Activated CD4-positive, alpha-beta T cell treated with anti-CD3 and anti-CD28 coated beads, Interleukin-2, amount 10 ng/mL, durations not matched to agents 7 days and 5 days (primary cell): Measurements from ENCODE around the gene GHR. TPM values are rescaled to one million over a fixed set of nuclear protein-coding genes. Genes with fewer than 3 reads are reported as not detected.

Source experiments
- CTCF ChIA-PET: fragments of 350-600 bp; sonication (Branson Sonifier 250); formaldehyde crosslinking; loops from one replicate; lab custom pipeline; 2021; ENCODE audit warnings: antibody characterized with exemption; lab: Charles Lee
- POLR2A ChIA-PET: fragments of 350-600 bp; sonication (Branson Sonifier 250); formaldehyde crosslinking; loops from one replicate; lab custom pipeline; 2021; ENCODE audit warnings: antibody characterized with exemption; lab: Charles Lee
- DNase-seq: peaks from one replicate; pipeline ENCODE4 v3.0.0-alpha.2; 2020
- H3K27ac Mint-ChIP-seq: one replicate; pipeline ENCODE4 v1.8.0; 2021; ENCODE audit warnings: mild to moderate bottlenecking, moderate library complexity, mixed read lengths
- H3K27me3 Mint-ChIP-seq: one replicate; pipeline ENCODE4 v1.8.0; 2021; ENCODE audit warnings: mixed read lengths
- H3K36me3 Mint-ChIP-seq: one replicate; pipeline ENCODE4 v1.8.0; 2021; ENCODE audit warnings: low read depth, mixed read lengths
- H3K4me1 Mint-ChIP-seq: one replicate; pipeline ENCODE4 v1.8.0; 2021; ENCODE audit warnings: mixed read lengths
- H3K4me3 Mint-ChIP-seq: one replicate; pipeline ENCODE4 v1.8.0; 2021; ENCODE audit warnings: mild to moderate bottlenecking, moderate library complexity, mixed read lengths
- H3K9me3 Mint-ChIP-seq: one replicate; pipeline ENCODE4 v1.8.0; 2021; ENCODE audit warnings: mixed read lengths
- total RNA-seq, 2 experiments: library from RNA; stranded (reverse); gene quantifications; one replicate each; pipeline ENCODE4 v1.2.3, GENCODE V29; 2021

Gene GHR
- total RNA-seq, 2 experiments from 2014 or later = not detected

GRCh38 chr5:42587096-42587723 lies 164.0 kb downstream of the GHR start:
- H3K4me1 Mint-ChIP-seq = no peaks in the 10 kb centered on the region
- no peaks in the 10 kb centered on the region for H3K9me3 Mint-ChIP-seq
- H3K27ac Mint-ChIP-seq = no peak overlapping the region
- no peaks in the 10 kb centered on the region for H3K36me3 Mint-ChIP-seq
- POLR2A ChIA-PET = no interaction called here
- H3K27me3 Mint-ChIP-seq = peaks cover 32% of the 10 kb centered on the region
- DNase-seq = no peak
- H3K4me3 Mint-ChIP-seq = no peak overlapping the region
- CTCF ChIA-PET = interaction anchor here (0.8 kb wide), 1 partner anchor 9 kb away, joined by 3 read pairs; no protein-coding TSS in a partner anchor

GRCh38 chr5:42590566-42590965 lies 167.3 kb downstream of the GHR start:
- no peaks in the 10 kb centered on the region for H3K4me1 Mint-ChIP-seq
- no peaks in the 10 kb centered on the region for H3K36me3 Mint-ChIP-seq
- H3K9me3 Mint-ChIP-seq = no peaks in the 10 kb centered on the region
- POLR2A ChIA-PET = no interaction called here
- CTCF ChIA-PET = interaction anchor here (1.1 kb wide), 1 partner anchor 11 kb away, joined by 3 read pairs; no protein-coding TSS in a partner anchor
- peaks cover 39% of the 10 kb centered on the region for H3K27me3 Mint-ChIP-seq
- no peak overlapping the region for H3K27ac Mint-ChIP-seq
- no peak for DNase-seq
- H3K4me3 Mint-ChIP-seq = no peak overlapping the region

- H3K27me3 Mint-ChIP-seq = peaks cover 41% of the 10 kb centered on the region
- ChIA-PET POLR2A (no interaction called here), CTCF (interaction anchor here (1.1 kb wide), 1 partner anchor 11 kb away, joined by 3 read pairs; no protein-coding TSS in a partner anchor)
- no peak overlapping the region for H3K4me3 Mint-ChIP-seq
- H3K4me1 Mint-ChIP-seq = no peaks in the 10 kb centered on the region
- DNase-seq = no peak
- no peaks in the 10 kb centered on the region for H3K36me3 Mint-ChIP-seq
- H3K9me3 Mint-ChIP-seq = no peaks in the 10 kb centered on the region
- no peak overlapping the region for H3K27ac Mint-ChIP-seq
Observed at GRCh38 chr5:42591015-42591414, 167.8 kb downstream of the GHR start.

- no peak for DNase-seq
- CTCF ChIA-PET = no interaction called here
- no peak overlapping the region for H3K27ac Mint-ChIP-seq
- no peak overlapping the region for H3K4me3 Mint-ChIP-seq
- no peaks in the 10 kb centered on the region for H3K4me1 Mint-ChIP-seq
- H3K36me3 Mint-ChIP-seq = no peaks in the 10 kb centered on the region
- peaks cover 29% of the 10 kb centered on the region for H3K27me3 Mint-ChIP-seq
- POLR2A ChIA-PET = no interaction called here
- H3K9me3 Mint-ChIP-seq = no peaks in the 10 kb centered on the region
Observed at GRCh38 chr5:42592401-42593140, 169.3 kb downstream of the GHR start.

GRCh38 chr5:42593591-42593990 lies 170.4 kb downstream of the GHR start:
- Mint-ChIP-seq H3K27me3 (peaks cover 31% of the 10 kb centered on the region), H3K9me3 (no peaks in the 10 kb centered on the region), H3K4me3 (no peak overlapping the region), H3K27ac (no peak overlapping the region), H3K4me1 (no peaks in the 10 kb centered on the region), H3K36me3 (no peaks in the 10 kb centered on the region)
- no peak for DNase-seq
- POLR2A ChIA-PET = no interaction called here
- CTCF ChIA-PET = no interaction called here

- Mint-ChIP-seq H3K27me3 (peaks cover 19% of the 10 kb centered on the region), H3K27ac (no peak overlapping the region), H3K4me3 (no peak overlapping the region), H3K36me3 (no peaks in the 10 kb centered on the region), H3K9me3 (no peaks in the 10 kb centered on the region), H3K4me1 (no peaks in the 10 kb centered on the region)
- ChIA-PET CTCF (interaction anchor here (0.6 to 1.7 kb wide), 2 partner anchors 12 to 112 kb away, joined by 3 read pairs; no protein-coding TSS in a partner anchor), POLR2A (no interaction called here)
- no peak for DNase-seq
Observed at GRCh38 chr5:42595597-42595996, 172.4 kb downstream of the GHR start.

GRCh38 chr5:42596817-42597216 lies 173.6 kb downstream of the GHR start:
- no peaks in the 10 kb centered on the region for H3K9me3 Mint-ChIP-seq
- CTCF ChIA-PET = no interaction called here
- no peak overlapping the region for H3K4me3 Mint-ChIP-seq
- no peaks in the 10 kb centered on the region for H3K4me1 Mint-ChIP-seq
- H3K27ac Mint-ChIP-seq = no peak overlapping the region
- POLR2A ChIA-PET = no interaction called here
- peaks cover 16% of the 10 kb centered on the region for H3K27me3 Mint-ChIP-seq
- no peak for DNase-seq
- H3K36me3 Mint-ChIP-seq = no peaks in the 10 kb centered on the region

- peaks cover 17% of the 10 kb centered on the region for H3K27me3 Mint-ChIP-seq
- no peak for DNase-seq
- CTCF ChIA-PET = no interaction called here
- H3K4me1 Mint-ChIP-seq = no peaks in the 10 kb centered on the region
- H3K36me3 Mint-ChIP-seq = no peaks in the 10 kb centered on the region
- no peak overlapping the region for H3K27ac Mint-ChIP-seq
- no peak overlapping the region for H3K4me3 Mint-ChIP-seq
- POLR2A ChIA-PET = no interaction called here
- H3K9me3 Mint-ChIP-seq = no peaks in the 10 kb centered on the region
Observed at GRCh38 chr5:42597318-42597937, 174.2 kb downstream of the GHR start.

- Mint-ChIP-seq H3K4me3 (no peak overlapping the region), H3K27ac (no peak overlapping the region), H3K4me1 (no peaks in the 10 kb centered on the region), H3K9me3 (no peaks in the 10 kb centered on the region), H3K36me3 (no peaks in the 10 kb centered on the region), H3K27me3 (peaks cover 24% of the 10 kb centered on the region)
- ChIA-PET CTCF (no interaction called here), POLR2A (no interaction called here)
- no peak for DNase-seq
Observed at GRCh38 chr5:42598311-42598710, 175.1 kb downstream of the GHR start.

GRCh38 chr5:42599106-42599505 lies 175.9 kb downstream of the GHR start:
- ChIA-PET POLR2A (no interaction called here), CTCF (no interaction called here)
- no peak for DNase-seq
- Mint-ChIP-seq H3K36me3 (no peaks in the 10 kb centered on the region), H3K9me3 (no peaks in the 10 kb centered on the region), H3K4me1 (no peaks in the 10 kb centered on the region), H3K27me3 (peaks cover 20% of the 10 kb centered on the region), H3K27ac (no peak overlapping the region), H3K4me3 (no peak overlapping the region)

GRCh38 chr5:42600441-42600840 lies 177.2 kb downstream of the GHR start:
- H3K9me3 Mint-ChIP-seq = no peaks in the 10 kb centered on the region
- no peak overlapping the region for H3K4me3 Mint-ChIP-seq
- DNase-seq = no peak
- no peaks in the 10 kb centered on the region for H3K36me3 Mint-ChIP-seq
- ChIA-PET CTCF (no interaction called here), POLR2A (no interaction called here)
- H3K4me1 Mint-ChIP-seq = no peaks in the 10 kb centered on the region
- H3K27ac Mint-ChIP-seq = no peak overlapping the region
- peaks cover 20% of the 10 kb centered on the region for H3K27me3 Mint-ChIP-seq

- Mint-ChIP-seq H3K27me3 (peaks cover 19% of the 10 kb centered on the region), H3K4me3 (no peak overlapping the region), H3K9me3 (no peaks in the 10 kb centered on the region), H3K4me1 (no peaks in the 10 kb centered on the region), H3K36me3 (no peaks in the 10 kb centered on the region), H3K27ac (no peak overlapping the region)
- ChIA-PET CTCF (interaction anchor here (1.2 kb wide), 1 partner anchor 21 kb away, joined by 3 read pairs; no protein-coding TSS in a partner anchor), POLR2A (no interaction called here)
- no peak for DNase-seq
Observed at GRCh38 chr5:42604171-42604711, 181.0 kb downstream of the GHR start.

GRCh38 chr5:42605490-42605889 lies 182.3 kb downstream of the GHR start:
- H3K27ac Mint-ChIP-seq = no peak overlapping the region
- ChIA-PET CTCF (no interaction called here), POLR2A (no interaction called here)
- H3K4me1 Mint-ChIP-seq = no peaks in the 10 kb centered on the region
- H3K9me3 Mint-ChIP-seq = no peaks in the 10 kb centered on the region
- no peak for DNase-seq
- H3K36me3 Mint-ChIP-seq = no peaks in the 10 kb centered on the region
- peaks cover 23% of the 10 kb centered on the region for H3K27me3 Mint-ChIP-seq
- H3K4me3 Mint-ChIP-seq = no peak overlapping the region
